Limb (tissue), 2 donors: Measurements from ENCODE around the gene MTHFD1L.

Experiments used
- DNase-seq, 2 donors: peaks; one replicate each; pipeline ENCODE4 v3.0.0-alpha.2; 2016; ENCODE audit errors: extremely low spot score in 2 of 2

MTHFD1L gene

DNA sequence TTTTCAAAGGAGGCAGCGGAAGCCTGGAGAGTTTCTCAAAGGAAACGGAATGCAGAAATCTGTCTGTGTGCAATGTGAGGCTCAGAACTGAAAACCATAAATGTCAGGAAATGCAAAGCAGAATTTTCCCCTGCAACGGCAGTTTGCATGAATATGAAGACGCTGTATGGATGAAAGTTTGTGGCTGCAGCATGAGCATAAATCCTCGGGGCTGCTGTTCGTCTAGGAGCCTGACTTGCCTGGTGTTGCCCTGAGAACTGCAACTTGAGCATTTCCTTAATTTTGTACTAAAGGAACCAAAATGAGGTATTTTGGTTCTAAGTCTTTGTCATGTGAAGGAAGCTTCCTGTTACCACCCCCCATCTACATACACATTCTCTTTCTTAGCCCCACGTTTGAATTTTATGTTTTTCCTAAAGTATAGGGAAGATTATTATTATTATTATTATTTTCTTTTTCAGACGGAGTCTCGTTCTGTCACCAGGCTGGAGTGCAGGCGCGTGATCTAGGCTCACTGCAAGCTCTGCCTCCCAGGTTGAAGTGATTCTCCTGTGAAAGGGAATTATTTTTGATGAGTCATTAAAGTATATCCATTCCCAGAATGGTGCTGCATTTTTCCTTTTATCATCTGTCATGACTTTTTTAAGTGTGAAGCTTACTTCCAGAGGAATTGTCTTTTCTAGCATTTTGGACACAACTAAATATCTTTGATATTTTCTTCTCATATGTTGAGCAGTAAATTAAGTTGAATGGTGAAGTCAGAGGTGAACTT lies 33.1 kb downstream of the MTHFD1L start:
- no peak for DNase-seq

DNA sequence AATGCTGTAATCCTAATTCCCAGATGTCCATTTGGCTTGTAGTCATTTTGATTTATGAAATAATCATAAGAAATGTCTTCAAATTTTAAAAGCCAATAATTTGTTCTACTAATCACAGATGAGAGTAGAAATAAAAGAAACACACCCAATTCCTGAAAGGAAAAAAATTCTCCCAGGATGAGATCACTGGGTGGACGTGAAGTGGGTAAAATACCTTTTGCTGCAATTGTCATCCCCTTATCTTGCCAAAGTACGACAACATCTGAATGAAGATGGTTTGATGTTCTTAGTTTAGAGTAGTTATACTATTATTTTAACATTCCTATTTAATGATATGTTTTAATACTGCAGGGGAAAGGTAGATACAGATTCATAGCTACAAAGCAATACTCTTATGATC lies 33.7 kb downstream of the MTHFD1L start:
- DNase-seq, result no peak

DNA sequence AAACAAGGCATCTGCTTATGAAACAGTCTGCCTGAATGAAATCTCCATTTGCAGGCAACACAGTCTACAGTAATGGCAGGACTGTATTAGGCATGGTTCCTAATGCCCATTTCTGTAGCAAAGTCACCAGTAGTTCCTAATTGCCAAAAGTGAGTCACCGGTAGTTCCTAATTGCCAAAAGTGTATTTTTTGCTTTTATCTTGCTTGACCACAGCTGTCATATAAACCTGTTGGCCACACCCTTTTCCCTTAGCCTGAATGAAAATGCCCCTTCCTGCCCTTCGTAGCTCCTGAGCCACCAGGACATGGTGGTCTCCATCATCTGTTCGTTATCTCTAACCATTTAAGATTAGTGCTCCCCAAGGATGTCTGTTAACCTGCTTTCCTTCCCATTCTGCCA lies 34.5 kb downstream of the MTHFD1L start:
- no peak for DNase-seq

DNA sequence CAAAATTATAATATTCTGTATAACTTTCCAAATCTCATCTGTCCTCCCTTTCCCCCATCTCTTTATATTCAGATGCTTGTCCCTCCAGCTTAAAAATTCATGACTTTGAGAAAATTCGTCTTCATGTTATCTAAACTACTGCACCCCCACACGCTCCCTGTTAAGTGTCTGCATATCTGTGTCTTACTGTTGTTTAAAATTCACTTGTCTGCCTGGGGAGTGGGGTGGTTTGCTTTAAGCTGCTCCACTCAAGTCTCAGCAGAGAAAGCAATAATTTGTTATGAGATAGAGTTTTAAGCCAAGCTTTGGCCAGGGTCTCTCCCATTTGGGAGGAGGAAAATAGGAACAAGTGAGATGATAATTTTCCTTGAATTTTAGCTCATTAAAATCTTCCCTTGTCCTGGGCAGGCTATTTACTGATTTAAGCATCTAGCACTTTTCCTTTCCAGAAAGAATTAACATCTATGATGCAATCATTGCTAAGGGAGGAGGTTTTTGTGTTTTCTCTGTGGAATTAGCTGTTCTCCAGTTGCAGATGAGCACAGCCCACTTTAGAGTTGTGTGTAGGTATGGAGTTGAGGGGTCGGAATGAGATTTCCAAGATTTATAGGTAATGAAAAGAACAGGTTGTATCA lies 36.8 kb downstream of the MTHFD1L start:
- DNase-seq, result no peak

DNA sequence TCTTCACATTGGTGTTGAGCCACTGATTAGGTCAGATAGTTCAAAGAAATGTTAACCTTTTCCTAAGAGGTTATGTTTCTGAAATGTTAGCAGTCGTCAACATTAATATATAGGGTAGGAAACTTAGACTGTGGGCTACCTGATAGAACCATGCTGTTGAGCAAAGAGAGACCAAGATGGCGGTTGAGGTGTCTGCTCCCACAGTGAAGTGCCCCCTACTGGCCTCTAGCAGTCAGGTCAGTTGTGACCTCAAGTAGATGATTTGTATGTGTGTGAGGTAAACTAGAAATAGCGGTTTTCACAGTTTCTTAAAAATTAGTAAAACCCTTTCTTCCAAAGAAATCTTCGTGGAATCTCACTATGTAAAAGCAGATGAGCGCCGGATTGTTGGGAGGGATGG lies 40.3 kb downstream of the MTHFD1L start:
- no peak for DNase-seq

DNA sequence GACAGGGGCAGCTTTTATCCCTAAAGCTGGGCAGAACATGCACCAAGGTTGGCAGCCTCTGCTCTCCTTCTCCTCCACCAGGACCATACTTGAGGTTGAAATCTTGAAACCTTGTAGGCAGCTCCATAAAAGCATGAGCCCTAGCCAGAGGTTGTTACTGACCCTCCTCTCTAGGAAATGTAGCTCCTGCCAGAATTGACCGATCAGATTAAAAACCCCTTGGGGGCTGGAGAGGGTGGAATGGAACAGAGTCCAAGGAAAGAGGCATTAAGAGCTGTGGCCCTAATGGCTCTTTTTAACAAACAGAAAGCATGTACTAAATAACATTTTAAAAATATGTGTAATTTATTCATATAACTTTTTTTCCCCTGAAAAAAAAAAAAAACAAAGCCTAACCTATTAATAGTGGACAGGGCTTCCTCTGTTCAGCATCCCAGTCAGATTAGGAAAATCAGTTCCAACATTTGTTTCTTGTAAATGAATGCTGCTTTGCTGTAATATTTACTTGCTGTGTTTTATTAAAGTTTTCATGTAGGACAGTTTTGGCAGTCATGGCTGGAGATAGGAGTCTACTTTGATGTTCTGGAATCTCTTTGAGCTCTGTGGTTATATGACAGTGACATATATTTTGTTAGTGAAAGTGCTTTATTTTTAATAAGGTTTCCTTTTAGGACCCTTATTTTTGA lies 41.3 kb downstream of the MTHFD1L start:
- DNase-seq, result no peak

DNA sequence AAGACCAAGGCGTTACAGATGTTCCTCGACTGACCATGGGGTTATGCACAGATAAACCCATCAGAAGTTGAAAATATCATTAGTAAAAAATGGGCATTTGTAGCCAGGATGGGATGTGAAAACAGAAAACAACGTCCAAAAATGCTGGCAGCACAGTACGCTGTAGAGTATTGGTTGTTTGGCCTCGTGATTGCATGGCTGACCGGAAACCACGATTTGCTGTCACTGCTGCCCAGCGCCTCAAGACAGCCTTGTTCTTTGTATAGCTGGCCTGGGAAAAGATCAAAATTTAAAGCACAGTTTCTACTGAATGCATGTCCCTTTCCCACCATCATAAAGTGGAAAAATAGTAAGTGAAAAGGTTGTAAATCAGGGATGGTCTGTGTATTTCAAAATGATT lies 41.9 kb downstream of the MTHFD1L start:
- no peak for DNase-seq

DNA sequence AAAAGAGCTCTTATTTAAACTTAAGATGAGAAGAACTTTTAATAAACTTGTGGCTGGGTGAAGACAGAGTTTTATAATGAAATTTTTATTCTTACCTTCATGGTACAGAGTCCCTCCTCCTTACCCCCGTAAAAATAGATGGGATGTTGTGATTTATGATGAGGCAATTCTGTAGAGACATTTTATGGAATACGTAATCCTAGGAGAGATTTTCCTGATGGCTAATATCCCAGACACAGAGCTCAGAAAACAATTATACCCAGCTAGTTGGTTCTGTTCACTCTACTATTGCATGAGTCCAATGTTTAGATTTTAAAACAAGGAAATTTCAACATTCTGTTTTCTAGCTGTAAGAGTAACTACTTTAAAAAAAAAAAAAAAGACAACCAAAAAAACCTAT lies 43.4 kb downstream of the MTHFD1L start:
- DNase-seq, result no peak

DNA sequence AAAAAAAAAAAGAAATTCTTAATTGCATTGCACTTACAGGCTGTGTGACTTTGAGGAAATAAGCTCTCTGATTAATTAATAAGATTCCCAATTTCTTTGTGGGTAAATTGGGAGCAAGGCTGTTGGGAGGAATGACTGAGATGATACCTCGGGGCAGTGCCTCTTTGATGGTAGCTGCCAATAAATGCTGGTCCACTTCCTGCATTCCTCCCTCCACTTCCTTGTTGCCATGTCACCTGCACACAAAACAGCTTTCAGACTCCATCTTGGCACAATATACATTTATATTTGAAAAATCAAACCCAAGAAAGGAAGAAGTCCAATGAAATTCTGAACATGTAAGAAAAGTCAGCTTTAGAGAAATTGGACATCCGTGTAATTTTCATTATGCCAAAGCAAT lies 45.1 kb downstream of the MTHFD1L start:
- DNase-seq, result no peak

DNA sequence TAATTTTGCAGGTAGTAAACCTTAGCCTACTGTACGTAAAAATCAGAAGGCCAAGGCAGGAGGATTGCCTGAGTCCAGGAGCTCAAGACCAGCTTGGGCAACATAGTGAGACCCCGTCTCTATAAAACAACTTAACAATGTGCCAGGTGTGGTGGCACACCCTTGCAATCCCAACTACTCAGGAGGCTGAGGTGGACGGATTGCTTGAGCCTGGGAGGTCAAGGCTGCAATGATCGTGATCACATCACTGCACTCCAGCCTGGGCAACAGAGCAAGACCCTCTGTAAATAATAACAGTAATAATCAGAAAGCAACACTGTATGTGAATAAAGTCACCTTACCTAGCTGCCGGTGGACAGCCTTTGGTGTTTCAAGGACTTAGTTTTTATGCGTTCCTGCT lies 48.9 kb downstream of the MTHFD1L start:
- DNase-seq, result peak in 1 of 2 donors; percentile 7

DNA sequence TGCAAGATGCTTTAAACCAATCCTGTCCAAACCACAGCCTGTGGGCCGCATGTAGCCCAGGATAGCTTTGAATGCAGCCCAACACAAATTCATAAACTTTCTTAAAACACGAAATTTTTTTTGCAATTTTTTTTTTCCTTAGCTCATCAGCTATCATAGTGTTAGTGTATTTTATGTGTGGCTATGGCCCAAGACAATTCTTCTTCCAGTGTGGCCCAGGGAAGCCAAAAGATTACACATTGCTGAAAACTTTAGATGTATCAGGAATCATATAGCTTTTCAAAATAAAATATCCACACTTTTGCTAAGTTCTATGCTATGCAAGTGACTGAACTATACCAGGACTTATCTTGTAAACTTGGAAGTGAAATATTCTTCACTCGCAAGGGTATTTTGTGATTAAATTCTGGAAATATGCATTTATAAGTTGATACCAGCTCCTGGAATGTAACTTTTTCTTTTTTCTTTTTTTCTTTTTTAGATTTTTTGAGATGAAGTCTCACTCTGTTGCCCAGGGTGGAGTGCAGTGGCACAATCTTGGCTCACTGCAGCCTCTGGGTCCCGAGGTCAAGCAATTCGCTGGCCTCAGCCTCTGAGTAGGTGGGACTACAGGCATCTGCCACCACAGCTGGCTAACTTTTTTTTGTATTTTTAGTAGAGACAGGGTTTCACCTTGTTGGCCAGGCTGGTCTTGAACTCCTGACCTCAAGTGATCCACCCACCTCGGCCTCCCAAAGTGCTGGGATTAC lies 49.8 kb downstream of the MTHFD1L start:
- DNase-seq, result peak in 1 of 2 donors; percentile 4

DNA sequence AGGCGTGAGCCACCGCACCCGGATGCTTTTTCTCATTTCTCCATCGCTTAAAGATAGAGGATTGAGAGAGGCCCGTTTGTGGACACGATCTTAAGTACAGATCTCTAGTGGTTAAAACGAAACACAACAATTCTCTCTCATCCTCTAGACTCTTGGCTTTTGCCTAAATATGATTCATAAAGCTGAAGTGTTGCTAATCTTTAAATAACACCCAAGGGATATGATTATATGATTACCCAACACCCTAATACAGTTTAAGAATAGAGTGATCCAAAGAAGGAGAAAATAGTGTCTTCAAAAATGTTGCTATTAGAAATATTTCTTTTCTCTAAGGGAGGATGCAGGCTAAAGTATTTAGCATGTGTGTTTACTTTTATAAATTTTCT lies 50.4 kb downstream of the MTHFD1L start:
- DNase-seq, result peak in 1 of 2 donors; percentile 3

DNA sequence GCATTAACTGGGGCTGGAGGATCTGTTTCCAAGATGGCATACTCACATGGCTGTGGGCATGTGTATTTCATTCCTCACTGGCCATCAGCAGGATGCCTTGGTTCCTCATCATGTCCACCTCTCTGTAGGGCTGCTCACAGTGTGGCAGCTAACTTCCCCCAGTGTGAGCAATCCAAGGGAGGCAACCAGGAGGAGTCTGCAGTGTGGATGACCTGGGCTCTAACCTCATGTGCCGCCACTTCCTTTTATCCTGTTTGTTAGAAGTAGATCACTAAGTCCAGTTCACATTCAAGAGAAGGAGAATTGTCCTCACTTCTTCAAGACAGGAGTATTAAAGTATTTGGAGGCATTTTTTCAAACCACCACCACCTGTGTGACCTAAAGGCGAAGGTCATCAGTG lies 54.4 kb downstream of the MTHFD1L start:
- peak in 1 of 2 donors; percentile 1 for DNase-seq

DNA sequence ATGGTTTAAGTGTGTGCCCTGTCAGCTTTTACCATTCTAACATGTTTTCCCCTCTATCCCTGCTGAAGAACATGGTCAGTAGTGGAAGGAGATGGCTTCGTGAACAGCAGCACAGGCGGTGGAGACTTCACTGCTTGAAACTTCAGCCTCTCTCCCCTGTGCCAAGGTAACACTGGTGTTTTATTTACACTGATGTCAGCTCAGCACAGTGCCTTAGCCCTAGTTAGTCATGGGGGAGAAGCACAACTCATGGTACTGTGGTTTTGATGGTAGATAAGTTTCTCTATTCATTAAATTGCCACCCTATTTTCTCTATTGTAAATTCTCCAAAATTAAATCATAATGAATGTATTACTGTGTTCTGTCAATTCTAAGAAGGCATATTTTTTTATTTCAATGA lies 56.6 kb downstream of the MTHFD1L start:
- DNase-seq, result peak in 1 of 2 donors; percentile 7

DNA sequence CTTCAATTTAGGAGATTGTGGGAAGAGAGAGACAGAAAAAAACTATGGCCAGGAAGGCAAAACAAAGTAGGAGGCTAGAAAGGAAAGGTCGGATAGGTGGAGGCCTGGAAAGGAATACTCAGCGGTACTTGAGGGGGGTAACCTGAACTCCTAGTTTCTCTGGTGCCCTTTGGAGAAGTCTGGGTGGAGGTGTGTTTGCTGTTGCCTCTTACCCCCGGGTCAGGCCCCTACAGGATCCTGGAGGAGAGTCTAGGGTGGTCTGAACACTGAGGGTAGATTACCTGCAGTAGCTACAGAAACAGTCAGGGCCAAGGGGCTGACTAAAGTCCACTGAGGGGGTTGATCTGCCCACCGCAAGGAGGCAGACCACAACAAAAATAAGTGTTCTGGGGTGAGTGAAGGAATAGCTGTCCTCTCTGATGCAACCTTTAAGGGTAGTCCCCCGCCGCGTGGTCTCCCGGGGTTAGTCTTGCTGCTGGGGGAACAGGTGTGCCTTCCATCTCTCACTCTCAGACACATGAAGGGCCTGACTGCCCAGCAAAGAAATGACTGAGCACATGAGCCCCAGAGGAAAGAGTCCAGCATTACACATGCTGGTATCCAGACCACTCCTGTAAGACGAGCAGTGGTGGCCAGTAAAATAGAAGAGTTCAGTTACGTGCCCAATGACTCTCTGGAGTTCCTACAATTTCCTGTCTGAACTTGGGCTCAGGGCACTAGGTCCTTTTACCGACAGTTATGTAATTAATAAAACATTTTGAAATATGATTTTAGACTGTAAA lies 59.5 kb downstream of the MTHFD1L start:
- DNase-seq, result no peak

DNA sequence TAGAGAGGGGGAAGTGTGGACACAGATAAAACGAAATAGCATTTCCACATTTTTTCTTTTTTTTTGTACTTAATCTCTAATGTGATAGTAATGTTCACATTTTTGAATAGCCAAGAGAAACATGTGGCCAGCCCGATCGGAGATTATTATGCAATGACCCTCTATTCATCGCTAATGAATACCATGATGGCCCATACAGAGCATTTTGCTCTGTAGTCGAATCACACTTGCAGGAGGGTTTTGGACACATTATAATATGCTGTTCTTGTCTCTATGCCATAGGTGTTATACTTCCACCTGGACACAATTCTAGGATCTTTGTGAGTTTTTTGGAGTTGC lies 60.1 kb downstream of the MTHFD1L start:
- no peak for DNase-seq

DNA sequence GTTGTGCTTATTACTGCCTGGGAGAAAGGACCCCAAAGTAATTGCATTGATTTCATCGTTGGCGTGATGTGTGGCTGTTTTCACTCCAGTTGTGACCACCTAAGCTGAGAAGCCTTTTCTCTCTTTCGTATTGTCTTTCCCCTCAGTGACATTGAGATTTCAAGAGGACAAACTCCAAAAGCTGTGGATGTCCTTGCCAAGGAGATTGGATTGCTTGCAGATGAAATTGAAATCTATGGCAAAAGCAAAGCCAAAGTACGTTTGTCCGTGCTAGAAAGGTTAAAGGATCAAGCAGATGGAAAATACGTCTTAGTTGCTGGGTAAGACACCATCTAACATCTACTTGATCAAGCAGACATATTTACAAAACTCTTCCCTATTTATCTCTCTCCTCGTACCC lies 60.5 kb downstream of the MTHFD1L start:
- DNase-seq, result no peak

DNA sequence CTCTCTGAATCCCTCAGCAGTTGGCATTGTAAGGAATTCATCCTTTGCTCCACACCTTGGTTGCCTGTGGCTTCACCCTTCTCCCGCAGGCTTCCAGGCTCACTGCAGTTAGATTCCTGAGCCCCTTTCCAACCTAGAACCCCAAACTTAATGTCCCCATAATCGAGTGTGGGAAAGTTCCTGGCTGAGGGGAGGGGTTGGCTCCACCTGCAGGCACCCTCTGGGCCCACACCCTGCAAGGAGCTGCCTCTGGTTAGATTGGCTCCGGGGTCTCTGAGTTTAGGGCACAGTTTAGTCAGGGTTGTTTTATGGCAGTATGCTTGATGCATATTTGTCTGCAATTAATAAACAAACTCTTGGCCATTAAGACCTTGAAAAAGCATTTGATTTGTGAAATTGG lies 63.4 kb downstream of the MTHFD1L start:
- no peak for DNase-seq

DNA sequence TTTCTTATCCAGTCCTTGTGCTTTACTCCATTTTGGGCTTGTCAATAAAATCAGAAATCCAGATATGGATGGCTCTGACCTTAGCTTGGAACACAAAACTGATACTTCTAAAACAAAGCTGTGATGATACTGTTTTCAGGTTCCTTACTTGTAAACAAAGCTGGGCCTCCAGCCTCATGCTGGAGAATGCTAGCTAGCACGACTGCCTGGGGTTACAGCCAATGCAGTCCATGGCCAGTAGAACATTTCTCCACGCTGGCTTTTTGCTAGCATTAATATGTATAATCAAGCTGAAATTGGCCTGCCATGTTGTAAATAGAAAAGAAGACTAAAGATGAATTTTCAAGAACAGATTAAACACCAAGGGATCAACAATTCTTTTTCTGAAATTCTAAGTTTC lies 63.9 kb downstream of the MTHFD1L start:
- DNase-seq, result no peak

DNA sequence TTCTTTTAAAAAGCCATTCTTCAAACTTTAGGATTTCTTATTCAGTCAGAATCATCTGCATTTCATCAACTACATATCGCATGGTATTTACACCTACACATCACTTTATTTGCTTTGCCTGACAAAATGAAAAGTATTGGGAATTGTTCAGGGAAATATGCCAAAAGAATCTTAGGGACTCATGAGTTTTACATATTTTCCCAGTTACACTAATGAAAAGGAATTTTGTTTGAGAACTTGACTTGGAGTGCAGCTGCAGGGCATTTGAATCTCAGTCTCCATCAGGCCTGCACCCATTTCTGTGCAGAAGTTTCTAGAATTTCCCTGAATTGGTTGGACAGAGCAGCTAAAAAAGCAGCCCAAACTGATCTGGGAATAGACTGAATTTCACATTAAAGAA lies 65.3 kb downstream of the MTHFD1L start:
- peak in 1 of 2 donors; percentile 63 for DNase-seq

DNA sequence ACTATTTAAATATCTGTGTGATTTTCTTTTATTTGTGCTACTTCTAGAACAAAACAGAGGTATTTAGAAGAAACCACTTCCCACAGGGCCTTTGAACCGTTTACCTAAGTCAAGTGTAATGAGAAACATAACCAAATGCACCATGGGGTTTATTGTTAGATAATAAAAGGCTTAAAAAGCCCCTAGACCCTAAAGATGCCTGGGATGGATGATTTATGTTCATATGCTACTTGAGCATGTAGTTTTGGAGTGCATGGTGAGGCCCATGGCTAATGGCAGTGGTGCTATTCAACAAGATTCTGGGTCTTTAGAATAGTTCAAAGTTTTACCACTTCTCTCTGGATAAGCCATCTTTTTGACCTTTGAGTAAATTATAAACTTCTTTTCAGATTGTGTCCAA lies 65.9 kb downstream of the MTHFD1L start:
- DNase-seq, result no peak
